MCF 10A (cell line): ENCODE measurements around the gene ZNF362. TPM values are rescaled to one million over a fixed set of nuclear protein-coding genes. Genes with fewer than 3 reads are reported as not detected.

Experiments
- BruUV-seq: library from RNA; stranded (reverse); fragments of 400-500 nt; replicated peaks from 2 replicates; lab custom pipeline; 2021; lab: Mats Ljungman, UMichigan
- CTCF ChIA-PET: fragments of 300-600 bp; sonication (Branson Sonifier 250); formaldehyde crosslinking; extraction: SDS; loops from one replicate; lab custom pipeline; 2021; ENCODE audit warnings: antibody characterized with exemption, inconsistent platforms; lab: Yijun Ruan, JAX
- POLR2A ChIA-PET: fragments of 300-600, 350-650 bp; sonication (Branson Sonifier 250); formaldehyde crosslinking; extraction: SDS; loops from one replicate; lab custom pipeline; 2020; ENCODE audit warnings: antibody characterized with exemption, inconsistent platforms; lab: Yijun Ruan, JAX
- DNase-seq: peaks from one replicate; pipeline ENCODE4 v3.0.0-alpha.2; 2018; ENCODE audit not compliant: unreplicated experiment
- H3K27ac Mint-ChIP-seq: one replicate; pipeline ENCODE4 v1.8.0; 2022; ENCODE audit warnings: mild to moderate bottlenecking, low read depth, mixed read lengths; ENCODE audit not compliant: unreplicated experiment
- H3K27me3 Mint-ChIP-seq: one replicate; pipeline ENCODE4 v1.8.0; 2022; ENCODE audit warnings: mixed read lengths; ENCODE audit not compliant: insufficient read depth, unreplicated experiment
- H3K36me3 Mint-ChIP-seq: one replicate; pipeline ENCODE4 v1.8.0; 2022; ENCODE audit warnings: mild to moderate bottlenecking, moderate library complexity, mixed read lengths; ENCODE audit not compliant: insufficient read depth, unreplicated experiment
- H3K4me1 Mint-ChIP-seq: one replicate; pipeline ENCODE4 v1.8.0; 2022; ENCODE audit warnings: mixed read lengths; ENCODE audit not compliant: insufficient read depth, unreplicated experiment
- H3K4me3 Mint-ChIP-seq: one replicate; pipeline ENCODE4 v1.8.0; 2022; ENCODE audit warnings: mild to moderate bottlenecking, moderate library complexity, mixed read lengths; ENCODE audit not compliant: unreplicated experiment
- H3K9me3 Mint-ChIP-seq: one replicate; pipeline ENCODE4 v1.8.0; 2022; ENCODE audit warnings: mixed read lengths; ENCODE audit not compliant: unreplicated experiment
- intact Hi-C: fragments of 100-400 bp; cut with micrococcal nuclease; formaldehyde crosslinking; loops from 2 replicates; pipeline ENCODE4 v1.14.1; 2022
- total RNA-seq: library from RNA; stranded (reverse); gene quantifications from 2 replicates; pipeline ENCODE4 v1.2.3, GENCODE V29; 2022
- TF ChIP-seq, protein P1 (sequence below): fragments of 200-600 bp; IDR thresholded peaks from one replicate; pipeline ENCODE4 v1.8.0; 2022; ENCODE audit warnings: antibody characterized with exemption, mild to moderate bottlenecking; ENCODE audit not compliant: unreplicated experiment

Gene ZNF362
- total RNA-seq, 1 experiment from 2014 or later, result 15.8 TPM

DNA sequence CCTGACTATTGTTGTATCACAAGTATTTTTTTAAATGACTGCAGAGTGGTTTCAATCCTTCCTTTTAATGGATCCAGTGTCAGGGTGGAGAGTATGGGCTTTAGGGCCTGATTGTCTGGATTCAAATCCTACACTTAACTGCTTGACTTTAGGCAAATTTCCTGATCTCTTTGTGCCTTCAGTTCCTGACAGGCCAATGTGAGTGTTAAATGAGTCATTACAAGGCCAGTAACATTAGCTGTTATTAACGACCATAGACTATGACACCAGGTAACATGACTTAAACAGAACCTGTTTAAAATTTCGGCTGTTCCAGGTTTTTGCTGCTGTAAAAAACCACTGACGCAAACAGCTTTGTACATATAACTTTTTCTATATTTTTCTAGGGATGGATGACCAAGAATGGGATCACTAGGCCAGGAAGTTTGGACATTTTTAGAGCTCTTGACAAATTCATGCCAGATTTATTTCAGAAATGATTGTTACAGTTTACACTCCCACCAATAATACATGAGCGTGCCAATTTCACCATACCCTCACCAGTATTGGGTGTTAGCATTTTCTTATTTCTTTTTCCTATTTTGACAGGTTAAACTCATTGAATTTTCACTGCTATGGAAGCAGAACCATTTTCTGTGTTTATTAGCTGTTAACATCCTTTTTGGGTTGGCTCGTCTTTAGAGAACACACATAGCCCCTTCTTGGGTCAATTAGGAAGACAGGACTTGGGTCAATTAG, 11.3 kb downstream of the ZNF362 start:
- no peak for DNase-seq
- Mint-ChIP-seq H3K9me3 (no peaks in the 10 kb centered on the region), H3K27ac (peak overlapping the region; percentile 36), H3K4me3 (no peak overlapping the region), H3K27me3 (no peaks in the 10 kb centered on the region), H3K4me1 (peaks cover 7% of the 10 kb centered on the region), H3K36me3 (no peaks in the 10 kb centered on the region)
- no TSS peak for BruUV-seq
- POLR2A ChIA-PET, result no interaction called here
- CTCF ChIA-PET, result interaction anchor here (0.6 to 1.3 kb wide), 5 partner anchors 10 to 345 kb away, joined by 3 to 6 read pairs (median 5); no protein-coding TSS in a partner anchor
- intact Hi-C loops, result no loop called here
- TF ChIP-seq, protein P1, sequence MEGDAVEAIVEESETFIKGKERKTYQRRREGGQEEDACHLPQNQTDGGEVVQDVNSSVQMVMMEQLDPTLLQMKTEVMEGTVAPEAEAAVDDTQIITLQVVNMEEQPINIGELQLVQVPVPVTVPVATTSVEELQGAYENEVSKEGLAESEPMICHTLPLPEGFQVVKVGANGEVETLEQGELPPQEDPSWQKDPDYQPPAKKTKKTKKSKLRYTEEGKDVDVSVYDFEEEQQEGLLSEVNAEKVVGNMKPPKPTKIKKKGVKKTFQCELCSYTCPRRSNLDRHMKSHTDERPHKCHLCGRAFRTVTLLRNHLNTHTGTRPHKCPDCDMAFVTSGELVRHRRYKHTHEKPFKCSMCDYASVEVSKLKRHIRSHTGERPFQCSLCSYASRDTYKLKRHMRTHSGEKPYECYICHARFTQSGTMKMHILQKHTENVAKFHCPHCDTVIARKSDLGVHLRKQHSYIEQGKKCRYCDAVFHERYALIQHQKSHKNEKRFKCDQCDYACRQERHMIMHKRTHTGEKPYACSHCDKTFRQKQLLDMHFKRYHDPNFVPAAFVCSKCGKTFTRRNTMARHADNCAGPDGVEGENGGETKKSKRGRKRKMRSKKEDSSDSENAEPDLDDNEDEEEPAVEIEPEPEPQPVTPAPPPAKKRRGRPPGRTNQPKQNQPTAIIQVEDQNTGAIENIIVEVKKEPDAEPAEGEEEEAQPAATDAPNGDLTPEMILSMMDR, result no peak

DNA sequence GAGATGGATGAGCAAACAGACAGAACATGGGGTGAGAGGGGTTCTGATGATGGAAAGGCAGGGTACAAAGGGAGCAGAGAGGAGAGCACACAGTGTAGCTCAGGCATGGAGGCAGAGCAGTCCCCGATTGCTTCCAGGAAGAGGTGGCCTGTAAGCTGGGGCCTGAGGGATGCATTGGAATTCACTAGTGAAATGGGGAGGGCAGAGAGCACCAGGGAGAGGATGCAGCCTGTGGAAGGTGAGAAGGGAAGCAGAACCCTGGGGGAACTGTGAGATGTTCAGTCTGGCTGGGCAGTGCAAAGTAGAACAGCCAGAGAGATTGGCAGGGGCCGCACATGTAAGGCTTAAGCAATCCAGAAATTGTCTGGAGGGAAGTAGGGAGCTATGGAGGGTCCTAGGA, 12.2 kb downstream of the ZNF362 start:
- CTCF ChIA-PET, result interaction anchor here (0.7 to 1.7 kb wide), 5 partner anchors 11 to 30 kb away, joined by 3 to 6 read pairs (median 5); no protein-coding TSS in a partner anchor
- POLR2A ChIA-PET, result interaction anchor here (0.9 to 1.2 kb wide), 3 partner anchors 8 to 73 kb away, joined by 3 read pairs; no protein-coding TSS in a partner anchor
- peak overlapping the region; percentile 36 for H3K27ac Mint-ChIP-seq

DNA sequence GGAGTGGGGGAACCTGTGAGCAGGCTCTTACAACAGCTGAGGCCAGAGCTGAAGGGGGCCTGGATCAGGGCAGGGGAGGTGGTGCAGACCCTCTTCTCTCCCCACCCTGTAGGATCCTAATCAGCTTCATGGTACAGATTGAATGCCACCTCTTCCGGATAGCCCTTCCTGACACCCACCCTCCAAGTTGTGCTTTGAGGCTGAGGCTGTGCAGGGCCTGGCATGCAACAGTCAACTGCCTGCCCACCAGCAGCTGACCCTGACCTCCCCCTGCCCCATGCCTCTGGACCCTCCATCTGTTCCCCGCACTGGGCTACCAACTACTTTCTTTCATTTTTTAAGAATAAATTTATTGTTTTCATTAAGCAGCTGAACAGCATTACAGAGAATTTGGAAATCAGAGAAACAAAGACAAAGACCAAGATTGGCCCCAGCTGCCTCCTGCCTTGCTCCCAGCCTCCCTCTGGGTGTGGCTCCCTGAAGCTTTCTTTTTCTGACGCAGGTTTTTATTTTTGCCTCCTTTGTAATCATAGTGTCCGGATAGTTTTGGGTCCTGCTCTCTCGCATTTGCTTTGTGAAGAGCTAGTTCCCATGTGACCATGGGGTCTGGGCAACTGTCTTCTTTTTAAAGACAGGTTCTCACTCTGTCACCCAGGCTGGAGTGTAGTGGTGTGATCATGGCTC, 12.8 kb downstream of the ZNF362 start:
- Mint-ChIP-seq H3K9me3 (no peaks in the 10 kb centered on the region), H3K27ac (peak overlapping the region; percentile 36), H3K4me3 (no peak overlapping the region), H3K4me1 (peaks cover 7% of the 10 kb centered on the region), H3K27me3 (no peaks in the 10 kb centered on the region), H3K36me3 (no peaks in the 10 kb centered on the region)
- TF ChIP-seq, protein P1, result no peak
- intact Hi-C loops, result no loop called here
- ChIA-PET CTCF (interaction anchor here (0.7 to 1.7 kb wide), 4 partner anchors 19 to 235 kb away, joined by 3 to 6 read pairs (median 4); no protein-coding TSS in a partner anchor), POLR2A (interaction anchor here (0.9 to 1.2 kb wide), 3 partner anchors 9 to 74 kb away, joined by 3 read pairs; no protein-coding TSS in a partner anchor)
- no peak for DNase-seq
- no TSS peak for BruUV-seq

More for the DNA sequence above, 12.2 kb downstream of the ZNF362 start:
- H3K27me3 Mint-ChIP-seq, result no peaks in the 10 kb centered on the region
- H3K9me3 Mint-ChIP-seq, result no peaks in the 10 kb centered on the region
- H3K36me3 Mint-ChIP-seq, result no peaks in the 10 kb centered on the region
- peaks cover 7% of the 10 kb centered on the region for H3K4me1 Mint-ChIP-seq
- H3K4me3 Mint-ChIP-seq, result no peak overlapping the region
- no TSS peak for BruUV-seq
- intact Hi-C loops, result no loop called here
- TF ChIP-seq, protein P1, result no peak
- no peak for DNase-seq

DNA sequence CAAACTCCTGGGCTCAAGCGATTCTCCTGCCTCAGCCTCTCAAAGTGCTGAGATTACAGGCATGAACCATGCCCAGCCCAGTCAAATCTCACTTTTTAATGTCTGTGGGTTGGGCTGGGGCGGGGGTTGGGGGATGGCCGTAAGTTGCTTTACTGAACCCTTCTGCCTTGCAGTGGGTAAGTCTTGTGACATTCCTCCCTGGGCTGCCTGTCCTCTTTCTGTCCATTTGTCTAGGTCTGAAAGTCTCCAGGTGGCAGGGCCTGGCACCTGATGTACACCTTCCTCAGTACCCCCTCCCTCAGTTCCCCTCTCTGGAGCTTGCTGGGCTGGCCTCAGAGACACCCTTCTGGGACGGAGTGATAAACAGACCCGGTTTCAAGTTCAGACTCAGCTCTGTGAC, 13.3 kb downstream of the ZNF362 start:
- no TSS peak for BruUV-seq
- Mint-ChIP-seq H3K27ac (no peak overlapping the region), H3K36me3 (no peaks in the 10 kb centered on the region), H3K27me3 (no peaks in the 10 kb centered on the region), H3K9me3 (no peaks in the 10 kb centered on the region), H3K4me3 (no peak overlapping the region), H3K4me1 (peaks cover 7% of the 10 kb centered on the region)
- CTCF ChIA-PET, result interaction anchor here (1.1 to 1.7 kb wide), 2 partner anchors 26 to 235 kb away, joined by 3 to 6 read pairs; no protein-coding TSS in a partner anchor
- TF ChIP-seq, protein P1, result no peak
- no peak for DNase-seq
- POLR2A ChIA-PET, result no interaction called here
- intact Hi-C loops, result no loop called here
